TTC549 (cell line): Measurements from ENCODE around the gene CLBA1.
"Not testable (repeated sequence)": the region's sequence is repeated elsewhere in the genome, so short reads cannot be mapped to it uniquely, and the experiment has no call there.

Experiments
- FAIRE-seq: peaks from 2 replicates; lab custom pipeline; 2012; peaks lifted over from hg19 to GRCh38; lab: Jason Lieb, UNC

CLBA1 gene

DNA sequence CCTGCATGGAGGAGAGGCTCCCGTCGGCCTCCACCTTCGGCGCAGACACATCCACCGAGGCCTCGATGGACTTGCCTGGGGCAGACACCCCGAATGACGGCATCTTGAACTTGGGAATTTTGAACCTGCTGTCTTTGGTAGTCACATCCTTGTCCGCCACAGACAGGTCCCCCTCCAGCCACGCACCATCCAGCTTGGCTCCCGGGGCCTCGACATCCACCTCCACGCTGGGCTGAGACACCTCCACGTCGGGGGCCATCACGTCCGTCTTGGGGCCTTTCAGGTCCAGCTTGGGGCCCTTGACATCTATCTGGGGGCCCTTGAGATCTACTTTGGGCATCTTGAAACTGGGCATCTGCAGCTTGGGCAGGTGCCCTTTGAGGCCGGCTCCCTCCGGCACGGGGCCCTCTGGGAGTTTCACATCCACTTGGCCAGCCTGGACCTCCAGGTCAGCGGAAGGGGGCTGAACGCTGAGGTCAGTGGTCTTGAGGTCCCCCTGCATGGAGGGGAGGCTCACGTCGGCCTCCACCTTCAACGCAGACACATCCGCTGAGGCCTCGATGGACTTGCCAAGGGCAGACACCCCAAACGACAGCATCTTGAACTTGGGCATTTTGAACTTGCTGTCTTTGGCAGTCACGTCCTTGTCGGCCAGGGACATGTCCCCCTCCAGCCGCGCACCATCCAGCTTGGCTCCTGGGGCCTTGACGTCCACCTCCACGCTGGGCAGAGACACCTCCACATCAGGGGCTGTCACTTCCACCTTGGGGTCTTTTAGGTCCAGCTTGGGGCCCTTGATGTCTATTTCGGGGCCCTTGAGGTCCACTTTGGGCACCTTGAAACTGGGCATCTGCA is 37.5 kb upstream of the CLBA1 start:
- FAIRE-seq = not testable (repeated sequence)

DNA sequence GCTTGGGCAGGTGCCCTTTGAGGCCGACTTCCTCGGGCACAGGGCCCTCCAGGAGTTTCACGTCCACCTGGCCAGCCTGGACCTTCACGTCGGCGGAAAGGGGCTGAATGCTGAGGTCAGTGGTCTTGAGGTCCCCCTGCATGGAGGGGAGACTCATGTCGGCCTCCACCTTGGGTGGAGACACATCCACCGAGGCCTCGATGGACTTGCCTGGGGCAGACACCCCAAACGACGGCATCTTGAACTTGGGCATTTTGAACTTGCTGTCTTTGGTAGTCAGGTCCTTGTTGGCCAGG is 36.9 kb upstream of the CLBA1 start:
- FAIRE-seq = no peak

DNA sequence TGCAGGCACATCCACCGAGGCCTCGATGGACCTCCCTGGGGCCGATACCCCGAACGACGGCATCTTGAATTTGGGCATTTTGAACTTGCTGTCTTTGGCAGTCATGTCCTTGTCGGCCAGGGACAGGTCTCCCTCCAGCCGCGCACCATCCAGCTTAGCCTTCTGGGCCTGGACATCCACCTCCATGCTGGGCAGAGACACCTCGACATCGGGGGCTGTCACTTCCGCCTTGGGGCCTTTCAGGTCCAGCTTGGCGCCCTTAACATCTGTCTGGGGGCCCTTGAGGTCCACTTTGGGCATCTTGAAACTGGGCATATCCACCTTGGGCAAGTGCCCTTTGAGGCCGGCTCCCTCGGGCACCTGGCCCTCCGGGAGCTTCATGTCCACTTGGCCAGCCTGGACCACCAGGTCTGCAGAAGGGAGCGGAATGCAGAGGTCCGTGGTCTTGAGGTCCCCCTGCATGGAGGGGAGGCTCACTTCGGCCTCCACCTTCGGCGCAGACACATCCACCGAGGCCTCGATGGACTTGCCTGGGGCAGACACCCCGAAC is 36.1 kb upstream of the CLBA1 start:
- FAIRE-seq = not testable (repeated sequence)

DNA sequence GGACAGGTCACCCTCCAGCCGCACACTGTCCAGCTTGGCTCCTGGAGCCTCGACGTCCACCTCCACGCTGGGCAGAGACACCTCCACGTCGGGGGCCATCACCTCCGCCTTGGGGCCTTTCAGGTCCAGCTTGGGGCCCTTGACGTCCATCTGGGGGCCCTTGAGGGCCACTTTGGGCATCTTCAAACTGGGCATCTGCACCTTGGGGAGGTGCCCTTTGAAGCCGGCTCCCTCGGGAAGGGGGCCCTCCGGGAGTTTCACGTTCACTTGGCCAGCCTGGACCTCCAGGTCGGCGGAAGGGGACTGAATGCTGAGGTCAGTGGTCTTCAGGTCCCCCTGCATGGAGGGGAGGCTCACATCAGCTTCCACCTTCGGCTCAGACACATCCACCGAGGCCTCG is 35.6 kb upstream of the CLBA1 start:
- no peak for FAIRE-seq

DNA sequence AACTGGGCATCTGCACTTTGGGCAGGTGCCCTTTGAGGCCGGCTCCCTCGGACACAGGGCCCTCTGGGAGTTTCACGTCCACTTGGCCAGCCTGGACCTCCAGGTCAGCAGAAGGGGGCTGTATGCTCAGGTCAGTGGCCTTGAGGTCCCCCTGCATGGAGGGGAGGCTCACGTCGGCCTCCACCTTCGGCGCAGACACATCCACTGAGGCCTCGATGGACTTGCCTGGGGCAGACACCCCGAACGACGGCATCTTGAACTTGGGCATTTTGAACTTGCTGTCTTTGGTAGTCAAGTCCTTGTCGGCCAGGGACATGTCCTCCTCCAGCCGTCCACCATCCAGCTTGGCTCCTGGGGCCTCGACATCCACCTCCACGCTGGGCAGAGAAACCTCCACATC is 34.9 kb upstream of the CLBA1 start:
- FAIRE-seq = not testable (repeated sequence)

DNA sequence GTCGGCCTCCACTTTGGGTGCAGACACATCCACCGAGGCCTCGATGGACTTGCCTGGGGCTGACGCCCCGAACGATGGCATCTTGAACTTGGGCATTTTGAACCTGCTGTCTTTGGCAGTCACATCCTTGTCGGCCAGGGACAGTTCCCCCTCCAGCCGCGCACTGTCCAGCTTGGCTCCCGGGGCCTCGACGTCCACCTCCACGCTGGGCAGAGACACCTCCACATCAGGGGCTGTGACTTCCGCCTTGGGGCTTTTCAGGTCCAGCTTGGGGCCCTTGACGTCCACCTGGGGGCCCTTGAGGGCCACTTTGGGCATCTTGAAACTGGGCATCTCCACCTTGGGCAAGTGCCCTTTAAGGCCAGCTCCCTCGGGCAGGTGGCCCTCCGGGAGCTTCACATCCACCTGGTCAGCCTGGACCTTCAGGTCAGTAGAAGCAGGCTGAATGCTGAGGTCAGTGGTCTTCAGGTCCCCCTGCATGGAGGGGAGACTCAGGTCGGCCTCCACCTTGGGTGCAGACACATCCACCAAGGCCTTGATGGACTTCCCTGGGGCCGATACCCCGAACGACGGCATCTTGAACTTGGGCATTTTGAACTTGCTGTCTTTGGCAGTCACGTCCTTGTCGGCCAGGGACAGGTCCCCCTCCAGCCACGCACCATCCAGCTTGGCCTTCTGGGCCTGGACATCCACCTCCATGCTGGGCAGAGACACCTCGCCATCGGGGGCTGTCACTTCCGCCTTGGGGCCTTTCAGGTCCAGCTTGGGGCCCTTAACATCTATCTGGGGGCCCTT is 33.5 kb upstream of the CLBA1 start:
- not testable (repeated sequence) for FAIRE-seq

DNA sequence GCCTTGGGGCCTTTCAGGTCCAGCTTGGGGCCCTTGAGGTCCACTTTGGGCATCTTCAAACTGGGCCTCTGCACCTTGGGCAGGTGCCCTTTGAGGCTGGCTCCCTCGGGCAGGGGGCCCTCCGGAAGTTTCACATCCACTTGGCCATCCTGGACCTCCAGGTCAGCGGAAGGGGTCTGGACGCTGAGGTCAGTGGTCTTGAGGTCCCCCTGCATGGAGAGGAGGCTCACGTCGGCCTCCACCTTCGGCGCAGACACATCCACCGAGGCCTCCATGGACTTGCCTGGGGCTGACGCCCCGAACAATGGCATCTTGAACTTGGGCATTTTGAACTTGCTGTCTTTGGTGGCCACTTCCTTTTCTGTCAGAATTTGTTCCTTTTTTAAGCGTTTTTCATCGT is 32.5 kb upstream of the CLBA1 start:
- FAIRE-seq = no peak

DNA sequence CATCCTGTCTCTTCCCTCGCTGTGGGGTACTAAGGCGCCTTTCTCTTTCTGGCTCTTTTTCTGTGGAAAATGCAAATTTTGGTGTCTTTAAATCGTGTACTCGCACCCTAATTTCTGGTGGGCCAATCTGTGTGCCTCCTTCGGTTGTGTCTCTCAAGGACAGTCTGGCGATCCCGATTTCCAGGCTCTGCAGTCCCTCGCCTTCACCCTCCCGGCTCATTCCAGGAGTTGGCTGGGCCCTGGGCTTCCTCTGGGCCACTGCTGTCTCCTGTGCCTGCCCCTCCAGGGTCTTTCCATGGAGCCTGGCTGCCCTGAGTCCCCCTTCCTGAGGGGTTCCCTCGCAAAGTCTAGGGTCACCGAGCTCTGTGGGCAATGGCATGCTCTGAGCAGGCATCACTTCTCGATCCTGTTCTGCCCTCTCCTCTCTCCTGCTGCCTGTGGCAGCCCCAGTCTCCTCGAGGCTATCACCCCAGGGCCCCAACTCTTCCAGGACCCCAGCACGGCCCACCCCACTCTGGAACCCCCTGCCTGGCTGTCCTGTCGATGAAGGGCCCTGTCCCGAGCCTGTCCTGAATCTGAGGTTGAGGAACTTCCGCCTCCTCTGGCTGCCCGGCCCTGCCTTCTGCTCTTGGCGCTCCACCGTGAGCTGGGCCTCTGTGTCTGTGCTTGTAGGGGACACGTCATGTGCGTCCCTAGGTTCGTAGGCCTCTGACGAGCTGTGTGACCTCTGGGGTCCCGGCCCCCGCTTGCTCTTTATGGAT is 31.5 kb upstream of the CLBA1 start:
- no peak for FAIRE-seq

DNA sequence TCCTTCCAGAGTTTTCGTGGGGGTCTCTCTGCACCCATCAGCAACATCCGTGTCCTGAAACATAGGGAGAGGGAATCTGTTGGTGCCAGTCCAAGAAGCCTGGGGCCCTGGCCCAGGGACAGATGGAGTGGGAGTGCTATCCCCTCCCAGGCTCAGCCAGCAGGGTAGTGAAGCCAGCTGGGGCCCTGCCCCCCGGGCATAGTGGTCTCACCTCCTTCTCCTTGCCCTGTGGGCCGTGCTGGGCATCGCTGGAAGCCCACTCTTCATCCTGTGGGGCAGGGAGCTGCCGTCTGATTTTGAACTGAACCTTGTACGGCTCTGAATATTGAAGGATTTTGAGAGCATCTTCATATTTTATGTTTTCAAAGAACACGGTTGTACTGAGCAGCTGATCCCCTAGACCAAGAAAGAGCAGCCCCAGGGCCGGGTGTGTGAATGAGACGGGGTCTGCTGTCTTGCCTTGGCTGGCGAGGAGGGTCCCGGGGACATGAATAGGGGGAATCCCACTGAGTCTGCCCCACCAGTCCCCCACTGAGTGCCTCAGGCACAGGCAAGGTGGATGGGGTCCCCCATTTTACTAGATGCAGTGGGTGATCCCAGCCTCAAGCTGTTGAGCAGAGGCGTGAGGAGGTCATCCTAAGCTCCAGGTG is 30.7 kb upstream of the CLBA1 start:
- FAIRE-seq = no peak

DNA sequence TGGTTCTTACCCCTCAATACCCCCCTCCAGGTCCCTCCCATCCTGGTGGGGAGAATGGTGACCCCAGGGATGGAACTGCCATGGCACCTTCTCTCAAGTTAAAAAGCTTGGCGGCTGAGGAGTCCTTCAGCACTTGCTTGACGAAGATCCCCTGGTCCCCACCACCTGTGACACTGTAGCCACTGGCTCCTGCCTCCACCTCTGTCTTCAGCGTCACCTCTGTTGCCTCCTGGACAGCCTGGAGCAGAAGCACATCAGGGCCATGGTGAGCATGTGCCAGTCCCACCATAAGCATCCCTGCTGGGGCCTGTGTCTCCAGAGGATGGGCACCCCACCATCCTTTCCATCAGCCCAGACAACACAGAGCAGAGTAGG is 30.2 kb upstream of the CLBA1 start:
- FAIRE-seq = no peak

DNA sequence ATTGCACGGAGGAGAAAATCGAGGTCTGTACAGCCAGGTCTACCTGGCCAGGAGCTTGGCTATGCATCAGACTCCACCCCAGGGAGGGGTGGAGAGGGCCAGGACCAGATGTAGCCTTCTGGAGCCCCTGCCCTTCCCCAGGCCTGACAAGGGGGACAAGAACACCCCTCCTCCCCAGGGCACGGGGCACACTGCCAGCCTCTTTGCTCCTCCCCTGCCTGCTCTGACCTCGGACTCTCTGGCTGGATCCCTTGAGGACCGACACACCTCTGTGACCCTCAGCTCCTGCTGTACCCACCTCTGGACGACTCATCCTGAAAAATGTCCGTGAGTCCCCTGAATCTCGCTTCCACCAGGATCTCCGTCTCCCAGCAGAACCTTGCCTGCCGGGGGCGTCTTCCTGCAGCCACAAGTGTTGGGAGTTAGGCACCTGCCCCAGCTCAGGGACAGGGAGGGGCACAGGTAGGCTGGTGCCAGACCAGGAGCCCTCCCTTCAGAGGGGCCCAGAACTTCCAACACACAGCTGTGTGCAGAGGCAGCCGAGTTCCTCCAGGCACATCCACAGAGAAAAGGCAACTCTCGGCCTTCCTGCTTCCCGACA is 29.2 kb upstream of the CLBA1 start:
- FAIRE-seq = no peak

DNA sequence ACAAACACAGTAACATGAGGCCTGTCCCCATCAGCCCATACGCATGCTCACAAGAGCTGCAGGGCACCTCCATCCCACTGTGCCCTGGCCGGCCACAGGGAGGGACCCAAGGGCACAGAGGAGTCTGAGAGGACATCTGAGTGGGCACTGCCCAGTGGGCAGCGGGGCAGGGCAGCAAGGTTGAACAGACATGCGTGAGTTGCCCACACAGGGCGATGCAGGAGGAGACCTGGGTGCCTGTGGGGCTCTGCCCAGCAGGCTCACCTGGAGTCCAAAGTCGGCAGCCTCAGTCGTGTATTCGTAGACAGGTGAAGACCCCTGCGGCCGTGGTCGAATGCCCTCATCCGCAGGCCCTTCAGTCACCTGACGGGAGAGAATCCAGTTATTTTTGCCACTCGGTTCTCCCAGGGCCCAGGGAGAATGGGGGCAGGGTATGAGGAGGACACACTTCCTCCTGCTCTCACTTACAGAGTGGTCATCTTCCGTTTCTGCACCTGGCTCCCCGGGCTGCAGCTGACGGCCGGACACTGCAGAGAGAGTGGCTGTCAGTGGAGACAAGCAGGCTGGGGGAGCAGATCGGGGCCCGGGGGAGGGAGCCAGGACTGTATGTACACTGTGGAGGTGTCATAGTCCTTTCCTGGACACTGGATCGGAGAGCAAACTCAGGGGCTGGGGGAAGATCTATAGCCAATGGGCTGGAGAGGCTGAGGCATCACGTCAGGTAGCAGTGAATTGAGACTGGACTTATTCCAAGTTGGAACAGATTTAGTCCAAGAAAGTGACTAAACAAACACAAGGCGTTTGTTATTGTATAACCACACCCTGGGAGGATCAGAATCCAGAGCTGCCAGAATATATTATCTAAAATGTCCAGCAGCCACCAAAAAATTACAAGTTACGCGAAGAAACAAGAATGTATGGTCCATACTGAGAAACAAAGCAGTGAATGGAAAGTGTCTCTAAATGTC is 28.2 kb upstream of the CLBA1 start:
- no peak for FAIRE-seq

DNA sequence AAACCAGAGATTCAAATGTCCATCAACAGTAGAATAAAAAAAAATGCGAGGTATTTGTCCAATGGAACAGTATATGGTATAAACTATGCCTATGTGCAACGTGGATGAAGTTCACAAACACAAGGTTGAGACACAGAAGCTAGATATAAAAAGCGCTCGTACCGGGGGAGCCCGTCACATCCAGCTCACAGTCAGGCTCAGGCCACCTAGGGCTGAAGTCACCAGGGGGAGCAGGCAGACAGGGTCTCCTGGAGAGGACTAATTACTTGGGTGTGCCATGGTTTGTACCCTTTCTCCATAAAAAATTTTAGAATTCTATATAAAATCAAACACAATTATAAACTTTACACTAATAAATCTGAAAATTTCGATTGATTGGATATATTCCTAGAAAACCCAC is 21.0 kb upstream of the CLBA1 start:
- FAIRE-seq = no peak

DNA sequence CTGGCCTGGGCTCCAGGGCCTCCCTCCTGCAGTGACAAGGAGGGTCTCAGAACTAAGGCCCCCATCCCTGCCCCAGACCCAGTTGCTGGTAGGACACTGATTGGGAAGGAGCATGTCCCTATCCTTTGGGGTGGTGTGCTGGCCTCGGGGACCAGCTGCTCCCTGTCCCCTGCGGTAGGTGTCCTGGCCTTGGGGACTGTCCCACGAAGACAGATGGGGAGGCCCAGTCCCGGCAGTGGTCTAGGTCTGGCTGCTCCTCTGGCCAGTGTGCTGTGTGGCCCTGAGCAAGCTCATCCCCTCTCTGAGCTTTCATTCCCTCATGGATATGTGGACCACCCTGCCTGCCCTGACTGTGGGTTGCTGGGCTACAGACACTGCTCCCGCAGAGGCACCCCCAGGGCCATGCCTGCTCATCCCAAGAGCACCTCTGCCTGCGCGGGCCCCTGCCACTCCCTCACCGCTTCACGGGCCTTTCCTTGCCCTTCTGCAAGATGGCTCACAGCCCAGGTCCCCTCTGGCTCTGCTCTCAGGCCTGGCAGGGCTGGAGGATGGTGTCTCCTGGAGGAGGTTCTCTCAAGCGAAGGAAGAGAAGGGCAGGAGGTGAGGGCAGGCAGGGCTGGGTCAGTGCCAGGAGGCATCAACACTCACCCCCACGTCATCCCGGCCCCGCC is 19.9 kb upstream of the CLBA1 start:
- no peak for FAIRE-seq

DNA sequence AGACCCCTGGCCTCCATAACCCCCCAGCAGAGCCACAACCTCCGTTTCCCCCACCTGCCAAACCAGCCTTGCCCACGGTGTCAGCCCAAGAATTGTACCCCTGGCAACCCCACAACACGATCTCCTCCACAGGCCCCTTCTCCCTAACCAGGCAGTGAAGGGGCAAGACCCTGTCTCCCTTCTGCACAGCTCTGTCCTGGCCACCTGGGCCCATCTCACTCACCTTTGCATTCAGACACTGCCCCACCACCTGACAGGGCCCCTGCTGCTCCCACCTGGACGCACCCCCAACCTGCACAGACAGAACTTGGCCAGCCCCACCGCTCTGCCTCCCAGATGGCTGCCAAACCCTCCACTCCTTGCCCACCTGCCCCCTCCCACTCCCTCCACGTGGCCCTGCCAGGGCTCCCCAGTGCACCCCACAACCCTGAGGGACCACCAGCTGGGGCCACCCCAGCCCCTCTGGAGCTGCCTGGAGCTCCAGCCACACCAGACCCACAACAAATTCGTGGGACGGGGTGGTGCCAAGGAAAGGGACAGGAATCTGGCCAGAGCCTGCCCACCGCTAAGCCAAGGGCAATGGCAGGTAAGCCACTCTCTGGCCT is 19.2 kb upstream of the CLBA1 start:
- no peak for FAIRE-seq

DNA sequence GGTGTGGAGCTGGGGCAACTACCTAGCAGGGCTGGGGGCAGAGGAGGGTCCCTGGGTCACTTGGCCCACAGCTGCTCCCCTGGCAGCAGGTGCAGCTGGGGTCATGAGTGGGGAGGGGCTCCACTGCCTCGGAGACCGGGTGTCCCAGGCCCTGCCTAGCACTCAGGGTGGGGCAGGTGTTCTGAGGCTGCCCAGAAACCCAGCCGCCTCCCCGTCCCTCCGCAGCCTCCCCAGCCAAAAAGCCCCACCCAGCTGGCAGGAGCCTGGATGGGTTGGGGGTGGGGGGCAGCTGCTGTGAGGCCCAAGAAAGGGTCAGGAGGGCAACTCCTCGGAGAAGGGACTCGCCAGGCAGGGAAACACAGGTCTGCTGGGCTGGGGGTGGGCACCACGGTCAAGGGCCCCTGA is 18.6 kb upstream of the CLBA1 start:
- no peak for FAIRE-seq

DNA sequence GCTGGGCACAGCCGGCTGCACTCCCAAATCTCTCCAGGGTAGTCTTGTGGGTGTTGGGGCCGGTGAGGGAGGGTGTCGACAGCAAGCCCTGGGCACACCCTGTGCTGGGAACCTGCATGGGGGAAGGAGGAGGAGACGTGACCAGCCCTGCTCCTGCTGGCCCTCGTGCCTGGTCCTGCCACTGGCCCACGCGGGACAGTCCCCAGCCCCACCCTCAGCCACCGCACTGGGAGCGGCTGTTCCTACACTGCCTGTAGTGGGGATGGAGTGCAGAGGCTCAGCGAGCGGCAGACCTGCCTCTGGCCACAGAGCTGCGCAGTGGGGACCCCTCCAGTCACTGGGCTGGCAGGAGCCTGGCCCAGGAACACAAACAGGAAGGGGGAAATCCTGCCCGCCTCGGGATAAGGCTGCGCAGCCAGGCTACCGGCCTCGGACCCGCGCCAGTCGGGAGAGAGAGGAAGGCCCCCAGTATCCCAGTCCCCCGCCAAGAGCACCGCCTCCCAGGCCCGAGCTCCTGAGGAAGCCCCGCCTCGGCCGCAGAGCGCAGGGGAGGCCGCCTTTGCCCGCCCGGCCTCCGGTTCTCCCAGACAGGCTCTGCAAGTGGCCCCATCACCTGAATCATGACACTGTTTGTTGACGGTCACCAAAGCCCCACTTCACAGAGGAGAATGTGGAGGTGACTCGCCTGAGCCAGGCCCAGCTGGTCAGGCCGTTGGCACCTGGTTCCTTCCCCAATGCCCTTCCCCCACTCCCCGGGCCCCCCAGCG is 18.0 kb upstream of the CLBA1 start:
- no peak for FAIRE-seq

DNA sequence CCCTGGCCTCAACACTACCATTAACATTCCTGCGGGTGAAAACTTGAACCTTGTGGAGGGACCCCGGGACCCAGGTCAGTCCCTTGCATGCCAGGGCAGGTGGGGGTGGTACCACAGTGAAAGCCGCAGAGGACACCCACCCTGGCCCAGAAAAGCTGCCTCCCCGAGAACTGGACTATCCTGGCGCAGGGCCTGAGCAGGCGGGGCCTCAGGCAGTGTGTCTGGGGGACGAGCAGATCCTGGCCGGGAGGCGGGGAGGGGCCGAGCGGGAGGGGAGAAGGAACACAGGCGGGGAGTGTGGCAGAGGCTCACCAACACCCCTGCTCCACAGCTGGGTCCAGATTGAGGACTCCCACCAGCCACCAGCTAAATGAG is 17.4 kb upstream of the CLBA1 start:
- no peak for FAIRE-seq
